Measurements from ENCODE around the gene SLC33A1.
"Not testable (repeated sequence)": the region's sequence is repeated elsewhere in the genome, so short reads cannot be mapped to it uniquely, and the experiment has no call there.

SLC33A1 gene

DNA sequence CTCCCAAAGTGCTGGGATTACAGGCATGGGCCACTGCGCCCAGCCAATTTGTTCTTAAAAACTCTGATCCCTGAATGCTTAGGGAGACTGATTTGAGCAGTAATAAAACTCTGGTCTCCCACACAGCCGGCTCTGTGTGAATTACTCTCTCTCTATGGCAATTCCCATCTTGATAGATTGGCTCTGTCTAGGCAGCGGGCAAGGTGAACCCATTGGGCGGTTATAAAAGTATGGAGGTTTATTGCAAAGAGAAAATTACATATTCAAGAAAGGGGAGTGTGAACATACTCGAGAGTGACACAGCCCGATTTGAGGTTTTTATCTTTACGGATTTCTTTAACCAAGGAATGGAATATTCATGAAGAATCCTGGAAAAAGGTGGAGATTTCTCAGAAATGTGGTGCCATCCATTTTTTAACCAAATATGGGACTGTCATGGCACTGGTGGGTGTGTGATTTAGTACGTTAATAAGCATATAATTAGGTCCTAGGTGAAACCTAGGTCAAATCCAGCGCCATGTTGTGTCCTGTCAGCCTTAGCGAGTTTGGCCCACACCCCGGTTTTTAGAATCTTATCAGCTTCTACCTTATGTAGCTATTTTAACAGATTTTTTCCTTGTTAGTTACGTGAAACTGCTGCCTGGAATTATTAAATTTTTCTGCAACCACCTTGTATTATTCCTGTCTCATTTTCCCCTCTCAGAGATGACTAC lies 9.0 kb upstream of the SLC33A1 start:
- no peak overlapping the region for H3K27ac ChIP-seq (ENCODE audit: insufficient read depth in 1 of 2, low read depth in 1 of 2, low read length in 2 of 2, poor library complexity in 1 of 2, severe bottlenecking in 2 of 2)
- no peaks in the 10 kb centered on the region for H3K27me3 ChIP-seq (replicated peaks in 2 of 5; ENCODE audit: control insufficient read depth in 4 of 5, insufficient read depth in 5 of 5, low read length in 4 of 5)
- peak in 2 of 3 donors; percentile 23 to 47 for DNase-seq
- no peaks in the 10 kb centered on the region for H3K9me3 ChIP-seq (ENCODE audit: control extremely low read depth in 1 of 5, control insufficient read depth in 4 of 5, insufficient read depth in 2 of 5, low read depth in 1 of 5, low read length in 4 of 5)
- no peak overlapping the region for H3K4me3 ChIP-seq (ENCODE audit: control insufficient read depth in 1 of 7, extremely low read depth in 1 of 7, insufficient read depth in 4 of 7, low read depth in 2 of 7, low read length in 6 of 7)
- 92% methylated on average over 10 of the region's 12 CpGs for WGBS (ENCODE audit: insufficient coverage)
- ChIA-PET CTCF (no interaction called here), POLR2A (no interaction called here)
- H3K4me1 ChIP-seq (ENCODE audit: control extremely low read depth in 1 of 4, control insufficient read depth in 4 of 4, insufficient read depth in 4 of 4, low read length in 3 of 4): peaks cover 0 to 1% (median 0%) of the 10 kb centered on the region in 4 experiments
- H3K36me3 ChIP-seq (ENCODE audit: control insufficient read depth in 4 of 4, insufficient read depth in 4 of 4, low read length in 3 of 4): no peaks in the 10 kb centered on the region

DNA sequence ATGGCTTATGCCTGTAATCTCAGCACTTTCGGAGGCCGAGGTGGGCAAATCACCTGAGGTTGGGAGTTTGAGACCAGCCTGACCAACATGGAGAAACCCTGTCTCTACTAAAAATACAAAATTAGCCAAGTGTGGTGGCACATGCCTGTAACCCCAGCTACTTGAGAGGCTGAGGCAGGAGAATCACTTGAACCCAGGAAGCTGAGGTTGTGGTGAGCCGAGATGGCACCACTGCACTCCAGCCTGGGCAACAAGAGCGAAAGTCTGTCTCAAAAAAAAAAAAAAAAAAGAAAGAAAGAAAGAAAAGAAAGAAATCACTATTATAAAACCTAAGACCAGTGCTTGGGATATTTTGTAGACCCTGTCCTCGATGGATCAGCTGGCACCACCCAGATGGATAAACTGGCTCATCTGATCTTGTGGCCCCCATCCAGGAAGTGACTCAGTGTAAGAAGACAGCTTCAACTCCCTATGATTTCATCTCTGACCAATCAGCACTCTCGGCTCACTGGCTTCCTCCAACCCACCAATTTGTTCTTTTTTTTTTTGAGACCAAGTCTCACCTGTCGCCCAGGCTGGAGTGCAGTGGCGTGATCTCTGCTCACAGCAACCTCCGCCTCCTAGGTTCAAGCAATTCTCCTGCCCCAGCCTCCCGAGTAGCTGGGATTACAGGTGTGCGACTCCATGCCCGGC lies 8.2 kb upstream of the SLC33A1 start:
- DNase-seq: peak; percentile 27 to 75 (median 65)
- H3K27ac ChIP-seq (ENCODE audit: insufficient read depth in 1 of 2, low read depth in 1 of 2, low read length in 2 of 2, poor library complexity in 1 of 2, severe bottlenecking in 2 of 2); H3K4me1 ChIP-seq (ENCODE audit: control extremely low read depth in 1 of 4, control insufficient read depth in 4 of 4, insufficient read depth in 4 of 4, low read length in 3 of 4); H3K9me3 ChIP-seq (ENCODE audit: control extremely low read depth in 1 of 5, control insufficient read depth in 4 of 5, insufficient read depth in 2 of 5, low read depth in 1 of 5, low read length in 4 of 5); H3K27me3 ChIP-seq (replicated peaks in 2 of 5; ENCODE audit: control insufficient read depth in 4 of 5, insufficient read depth in 5 of 5, low read length in 4 of 5); H3K36me3 ChIP-seq (ENCODE audit: control insufficient read depth in 4 of 4, insufficient read depth in 4 of 4, low read length in 3 of 4); H3K4me3 ChIP-seq (ENCODE audit: control insufficient read depth in 1 of 7, extremely low read depth in 1 of 7, insufficient read depth in 4 of 7, low read depth in 2 of 7, low read length in 6 of 7): not testable (repeated sequence)
- ChIA-PET CTCF (interaction anchor here (0.7 to 2.8 kb wide), 5 partner anchors 9 to 160 kb away, joined by 3 to 13 read pairs (median 4); partner anchors contain the start of gene C3orf33), POLR2A (interaction anchor here (0.6 to 0.7 kb wide), 2 partner anchors 11 to 18 kb away, joined by 4 to 7 read pairs; no protein-coding TSS in a partner anchor)
- 89% methylated on average over 8 of the region's 12 CpGs for whole genome bisulfite sequencing (ENCODE audit: insufficient coverage)

DNA sequence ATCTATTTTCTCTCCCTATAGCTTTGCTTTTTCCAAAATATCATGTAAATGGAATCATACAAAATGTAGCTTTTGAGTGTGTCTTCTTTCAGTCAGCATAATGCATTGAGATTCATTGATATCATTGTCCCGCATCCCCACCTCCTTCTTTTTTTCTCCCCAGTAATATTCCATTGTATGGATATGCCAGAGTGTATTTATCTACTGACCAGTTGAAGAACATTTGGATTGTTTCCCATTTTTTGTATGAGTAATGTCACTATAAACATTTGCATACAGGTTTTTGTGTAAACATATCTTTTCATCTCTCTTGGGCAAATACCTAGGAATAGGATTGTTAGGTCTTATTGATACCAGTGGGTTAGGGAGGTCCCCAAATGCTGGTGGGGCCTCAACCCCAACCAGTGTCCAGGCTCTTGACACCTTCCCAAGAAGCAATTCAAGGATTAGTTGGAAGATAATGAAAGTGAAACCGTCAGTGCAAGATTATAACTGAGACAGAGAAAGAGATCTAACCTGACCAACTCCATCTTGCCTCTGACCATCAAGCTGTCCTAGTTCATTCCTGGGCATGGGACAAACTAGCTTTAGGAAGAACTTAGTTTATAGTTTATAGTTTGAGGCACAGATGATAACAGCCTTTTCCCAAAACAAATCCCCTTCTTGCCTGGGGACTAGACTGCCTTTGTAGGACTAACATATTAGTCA lies 7.4 kb upstream of the SLC33A1 start:
- ChIA-PET CTCF (interaction anchor here (0.8 to 2.8 kb wide), 4 partner anchors 8 to 109 kb away, joined by 3 to 13 read pairs (median 4); partner anchors contain the start of gene C3orf33), POLR2A (no interaction called here)
- 100% methylated on average over 1 of the region's 2 CpGs for WGBS (ENCODE audit: insufficient coverage)
- Histone ChIP-seq H3K9me3 (ENCODE audit: control extremely low read depth in 1 of 5, control insufficient read depth in 4 of 5, insufficient read depth in 2 of 5, low read depth in 1 of 5, low read length in 4 of 5) (no peaks in the 10 kb centered on the region), H3K4me1 (ENCODE audit: control extremely low read depth in 1 of 4, control insufficient read depth in 4 of 4, insufficient read depth in 4 of 4, low read length in 3 of 4) (peaks cover 0 to 1% (median 0%) of the 10 kb centered on the region in 4 experiments), H3K27ac (ENCODE audit: insufficient read depth in 1 of 2, low read depth in 1 of 2, low read length in 2 of 2, poor library complexity in 1 of 2, severe bottlenecking in 2 of 2) (no peak overlapping the region), H3K27me3 (replicated peaks in 2 of 5; ENCODE audit: control insufficient read depth in 4 of 5, insufficient read depth in 5 of 5, low read length in 4 of 5) (no peaks in the 10 kb centered on the region), H3K36me3 (ENCODE audit: control insufficient read depth in 4 of 4, insufficient read depth in 4 of 4, low read length in 3 of 4) (no peaks in the 10 kb centered on the region), H3K4me3 (ENCODE audit: control insufficient read depth in 1 of 7, extremely low read depth in 1 of 7, insufficient read depth in 4 of 7, low read depth in 2 of 7, low read length in 6 of 7) (no peak overlapping the region)
- DNase-seq: no peak

DNA sequence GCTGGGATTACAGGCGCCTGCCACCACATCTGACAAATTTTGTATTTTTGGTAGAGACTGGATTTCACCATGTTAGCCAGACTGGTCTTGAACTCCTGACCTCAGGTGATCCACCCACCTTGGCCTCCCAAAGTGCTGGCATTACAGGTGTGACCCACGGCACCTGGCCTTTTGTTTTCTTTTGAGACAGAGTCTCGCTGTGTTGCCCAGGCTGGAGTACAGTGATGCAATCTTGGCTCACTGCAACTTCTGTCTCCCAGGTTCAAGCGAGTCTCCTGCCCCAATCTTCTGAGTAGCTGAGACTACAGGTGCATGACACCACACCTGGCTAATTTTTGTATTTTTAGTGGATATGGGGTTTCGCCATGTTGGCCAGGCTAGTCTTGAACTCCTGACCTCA lies 6.2 kb upstream of the SLC33A1 start:
- H3K27me3 ChIP-seq (replicated peaks in 2 of 5; ENCODE audit: control insufficient read depth in 4 of 5, insufficient read depth in 5 of 5, low read length in 4 of 5); DNase-seq; H3K9me3 ChIP-seq (ENCODE audit: control extremely low read depth in 1 of 5, control insufficient read depth in 4 of 5, insufficient read depth in 2 of 5, low read depth in 1 of 5, low read length in 4 of 5); H3K36me3 ChIP-seq (ENCODE audit: control insufficient read depth in 4 of 4, insufficient read depth in 4 of 4, low read length in 3 of 4); H3K4me3 ChIP-seq (ENCODE audit: control insufficient read depth in 1 of 7, extremely low read depth in 1 of 7, insufficient read depth in 4 of 7, low read depth in 2 of 7, low read length in 6 of 7); H3K4me1 ChIP-seq (ENCODE audit: control extremely low read depth in 1 of 4, control insufficient read depth in 4 of 4, insufficient read depth in 4 of 4, low read length in 3 of 4); H3K27ac ChIP-seq (ENCODE audit: insufficient read depth in 1 of 2, low read depth in 1 of 2, low read length in 2 of 2, poor library complexity in 1 of 2, severe bottlenecking in 2 of 2); POLR2A ChIA-PET: not testable (repeated sequence)
- WGBS (ENCODE audit: insufficient coverage): 97% methylated on average over 5 of the region's 5 CpGs
- CTCF ChIA-PET: interaction anchor here (1.0 to 2.8 kb wide), 2 partner anchors 54 to 105 kb away, joined by 4 to 13 read pairs; partner anchors contain the start of gene C3orf33

DNA sequence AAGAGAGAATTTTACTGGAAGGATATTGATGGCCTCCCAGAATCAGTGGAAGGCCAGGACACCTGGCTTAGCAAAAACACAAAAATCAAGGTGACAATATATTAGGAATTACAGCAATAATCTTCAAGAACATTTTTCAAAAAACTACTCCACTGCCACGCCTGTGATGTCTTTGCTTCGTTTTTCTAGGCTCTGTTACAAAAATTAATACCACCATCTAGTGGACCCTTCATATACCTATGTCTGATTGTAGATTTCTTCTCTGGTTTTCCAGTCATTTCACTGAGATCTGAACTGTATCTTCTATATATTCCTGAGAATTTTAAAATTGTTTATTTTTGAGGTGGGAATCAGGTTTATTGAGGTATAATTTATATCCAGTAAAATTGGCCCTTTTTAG lies 5.6 kb upstream of the SLC33A1 start:
- CTCF ChIA-PET: interaction anchor here (1.0 kb wide), 1 partner anchor 104 kb away, joined by 4 read pairs; no protein-coding TSS in a partner anchor
- peak; percentile 29 to 44 (median 40) for DNase-seq
- H3K36me3 ChIP-seq (ENCODE audit: control insufficient read depth in 4 of 4, insufficient read depth in 4 of 4, low read length in 3 of 4): no peaks in the 10 kb centered on the region
- H3K9me3 ChIP-seq (ENCODE audit: control extremely low read depth in 1 of 5, control insufficient read depth in 4 of 5, insufficient read depth in 2 of 5, low read depth in 1 of 5, low read length in 4 of 5): no peaks in the 10 kb centered on the region
- no CpG with 5 or more reads among the region's 2 CpGs for WGBS (ENCODE audit: insufficient coverage)
- H3K4me1 ChIP-seq (ENCODE audit: control extremely low read depth in 1 of 4, control insufficient read depth in 4 of 4, insufficient read depth in 4 of 4, low read length in 3 of 4): peaks cover 0 to 5% (median 4%) of the 10 kb centered on the region in 4 experiments
- no peak overlapping the region for H3K27ac ChIP-seq (ENCODE audit: insufficient read depth in 1 of 2, low read depth in 1 of 2, low read length in 2 of 2, poor library complexity in 1 of 2, severe bottlenecking in 2 of 2)
- H3K27me3 ChIP-seq (replicated peaks in 2 of 5; ENCODE audit: control insufficient read depth in 4 of 5, insufficient read depth in 5 of 5, low read length in 4 of 5): no peaks in the 10 kb centered on the region
- peak overlapping the region in 4 of 7 experiments; percentile 24 to 67 (median 40) for H3K4me3 ChIP-seq (ENCODE audit: control insufficient read depth in 1 of 7, extremely low read depth in 1 of 7, insufficient read depth in 4 of 7, low read depth in 2 of 7, low read length in 6 of 7)
- POLR2A ChIA-PET: no interaction called here

DNA sequence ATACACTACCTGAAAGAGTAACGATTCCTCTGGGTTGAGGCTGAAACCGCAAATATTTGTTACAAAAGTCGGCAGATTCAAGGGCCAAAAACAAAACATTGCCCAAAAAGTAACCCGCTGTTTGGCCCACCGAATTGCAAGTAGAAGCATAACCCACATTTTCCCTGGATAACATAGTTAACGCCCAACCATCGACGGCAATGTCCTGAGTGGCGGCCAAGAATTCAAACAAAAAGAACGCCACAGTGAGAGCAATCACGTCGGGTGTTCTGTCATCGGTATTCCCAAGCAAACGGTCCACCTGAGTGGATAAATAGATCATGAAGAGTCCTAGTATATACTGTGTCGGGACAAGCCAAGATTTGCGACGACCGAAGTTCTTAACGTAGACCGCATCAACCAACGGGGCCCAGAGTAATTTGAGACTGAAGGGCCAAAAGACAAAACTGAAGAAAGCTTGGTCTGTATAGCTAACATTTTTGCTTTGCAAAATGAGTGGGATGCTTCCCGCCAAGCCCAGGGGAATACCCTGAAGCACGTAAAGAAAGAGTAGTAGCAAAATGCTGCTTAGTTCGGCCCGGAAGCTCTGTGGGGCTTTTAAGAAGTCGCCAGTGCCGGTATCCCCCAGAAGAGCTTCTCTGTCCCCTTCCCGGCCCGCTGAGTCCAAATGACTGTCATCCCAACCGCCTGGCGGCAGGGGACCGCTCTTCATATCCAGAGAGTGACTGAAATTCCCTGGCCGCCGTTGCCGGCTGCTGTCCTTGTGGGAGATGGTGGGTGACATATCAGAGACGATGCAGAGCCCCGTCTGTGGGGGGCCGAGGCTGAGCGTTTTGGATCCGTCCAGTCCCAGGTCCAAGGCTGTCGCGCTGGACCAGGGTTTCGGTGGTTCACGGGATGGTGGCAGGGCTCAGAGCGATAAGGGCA lies 750 bp downstream of the SLC33A1 start:
- CTCF ChIA-PET: interaction anchor here (1.1 to 1.7 kb wide), 5 partner anchors 8 to 16 kb away, joined by 3 to 8 read pairs (median 4); no protein-coding TSS in a partner anchor
- peaks cover 0 to 2% (median 0%) of the 10 kb centered on the region in 4 experiments for H3K36me3 ChIP-seq (ENCODE audit: control insufficient read depth in 4 of 4, insufficient read depth in 4 of 4, low read length in 3 of 4)
- peak overlapping the region; percentile 79 to 98 for H3K27ac ChIP-seq (ENCODE audit: insufficient read depth in 1 of 2, low read depth in 1 of 2, low read length in 2 of 2, poor library complexity in 1 of 2, severe bottlenecking in 2 of 2)
- 3% methylated on average over 39 of the region's 45 CpGs for whole genome bisulfite sequencing (ENCODE audit: insufficient coverage)
- H3K4me3 ChIP-seq (ENCODE audit: control insufficient read depth in 1 of 7, extremely low read depth in 1 of 7, insufficient read depth in 4 of 7, low read depth in 2 of 7, low read length in 6 of 7): peak overlapping the region; percentile 84 to 99 (median 98)
- DNase-seq: peak in 1 of 3 donors; percentile 40
- peaks cover 20 to 36% (median 27%) of the 10 kb centered on the region in 4 experiments for H3K4me1 ChIP-seq (ENCODE audit: control extremely low read depth in 1 of 4, control insufficient read depth in 4 of 4, insufficient read depth in 4 of 4, low read length in 3 of 4)
- H3K27me3 ChIP-seq (replicated peaks in 2 of 5; ENCODE audit: control insufficient read depth in 4 of 5, insufficient read depth in 5 of 5, low read length in 4 of 5): no peaks in the 10 kb centered on the region
- H3K9me3 ChIP-seq (ENCODE audit: control extremely low read depth in 1 of 5, control insufficient read depth in 4 of 5, insufficient read depth in 2 of 5, low read depth in 1 of 5, low read length in 4 of 5): no peaks in the 10 kb centered on the region
- POLR2A ChIA-PET: interaction anchor here (0.7 to 1.5 kb wide), 3 partner anchors 10 to 48 kb away, joined by 3 to 8 read pairs (median 3); partner anchors contain the start of gene C3orf33

All from common myeloid progenitor, CD34-positive (primary cell).